Activated CD4-positive, alpha-beta memory T cell treated with anti-CD3 and anti-CD28 coated beads for 36 hours (primary cell): ENCODE data around the gene FASTKD3. TPM values are rescaled to one million over a fixed set of nuclear protein-coding genes. Genes with fewer than 3 reads are reported as not detected.

Experiments used
- CTCF ChIA-PET: fragments of 350-600 bp; sonication (Branson Sonifier 250); formaldehyde crosslinking; loops from one replicate; lab custom pipeline; 2021; ENCODE audit warnings: antibody characterized with exemption, inconsistent platforms; lab: Charles Lee
- POLR2A ChIA-PET: fragments of 350-600 bp; sonication (Branson Sonifier 250); formaldehyde crosslinking; loops from one replicate; lab custom pipeline; 2021; ENCODE audit warnings: antibody characterized with exemption; lab: Charles Lee
- DNase-seq: peaks from one replicate; pipeline ENCODE4 v3.0.0-alpha.2; 2020
- H3K27ac Mint-ChIP-seq: one replicate; pipeline ENCODE4 v1.8.0; 2021; ENCODE audit warnings: mixed read lengths
- H3K27me3 Mint-ChIP-seq: one replicate; pipeline ENCODE4 v1.8.0; 2021; ENCODE audit warnings: mixed read lengths
- H3K36me3 Mint-ChIP-seq: one replicate; pipeline ENCODE4 v1.8.0; 2021; ENCODE audit warnings: mixed read lengths
- H3K4me1 Mint-ChIP-seq: one replicate; pipeline ENCODE4 v1.8.0; 2021; ENCODE audit warnings: low read depth, mixed read lengths
- H3K4me3 Mint-ChIP-seq: one replicate; pipeline ENCODE4 v1.8.0; 2021; ENCODE audit warnings: mild to moderate bottlenecking, mixed read lengths
- H3K9me3 Mint-ChIP-seq: one replicate; pipeline ENCODE4 v1.8.0; 2021; ENCODE audit warnings: mixed read lengths
- intact Hi-C: fragments of 100-400 bp; cut with micrococcal nuclease; formaldehyde crosslinking; loops from one replicate; pipeline ENCODE4 v1.15.1; 2023
- total RNA-seq, 2 experiments: library from RNA; stranded (reverse); gene quantifications; one replicate each; pipeline ENCODE4 v1.2.3, GENCODE V29; 2021

Gene FASTKD3
- total RNA-seq, 2 experiments from 2014 or later = 6.9 to 7.5 TPM

- Mint-ChIP-seq H3K4me3 (no peak overlapping the region), H3K27me3 (no peaks in the 10 kb centered on the region), H3K36me3 (peaks cover 61% of the 10 kb centered on the region), H3K4me1 (peaks cover 64% of the 10 kb centered on the region), H3K27ac (no peak overlapping the region), H3K9me3 (no peaks in the 10 kb centered on the region)
- ChIA-PET CTCF (interaction anchor here (1.2 to 2.9 kb wide), 3 partner anchors 8 to 20 kb away, joined by 4 to 19 read pairs (median 5); no protein-coding TSS in a partner anchor), POLR2A (interaction anchor here (0.9 to 1.8 kb wide), 3 partner anchors 8 to 18 kb away, joined by 4 to 5 read pairs (median 5); partner anchors contain the start of genes FASTKD3 and MTRR)
- DNase-seq = no peak
- intact Hi-C loops = loop anchor here (1.0 to 10.0 kb wide), 5 partner anchors 9 to 1383 kb away; partner anchors contain the start of genes FASTKD3 and MTRR
Observed at GRCh38 chr5:7877851-7878250, 9.0 kb upstream of the FASTKD3 start.

GRCh38 chr5:7876867-7877266 lies 8.0 kb upstream of the FASTKD3 start:
- CTCF ChIA-PET = interaction anchor here (1.2 to 2.9 kb wide), 3 partner anchors 10 to 19 kb away, joined by 3 to 19 read pairs (median 5); no protein-coding TSS in a partner anchor
- POLR2A ChIA-PET = interaction anchor here (1.0 to 1.8 kb wide), 3 partner anchors 12 to 19 kb away, joined by 3 to 5 read pairs (median 5); no protein-coding TSS in a partner anchor
- Mint-ChIP-seq H3K9me3 (no peaks in the 10 kb centered on the region), H3K4me3 (no peak overlapping the region), H3K36me3 (peaks cover 60% of the 10 kb centered on the region), H3K27me3 (no peaks in the 10 kb centered on the region), H3K4me1 (peaks cover 70% of the 10 kb centered on the region), H3K27ac (no peak overlapping the region)
- intact Hi-C loops = loop anchor here (10.0 kb wide), 2 partner anchors 578 to 1382 kb away; no protein-coding TSS in a partner anchor
- peak; percentile 64 for DNase-seq

- ChIA-PET CTCF (interaction anchor here (1.2 kb wide), 1 partner anchor 12 kb away, joined by 5 read pairs; no protein-coding TSS in a partner anchor), POLR2A (no interaction called here)
- intact Hi-C loops = loop anchor here (10.0 kb wide), 2 partner anchors 580 to 1380 kb away; no protein-coding TSS in a partner anchor
Observed at GRCh38 chr5:7875151-7875550, 6.3 kb upstream of the FASTKD3 start.

GRCh38 chr5:7874639-7875038 lies 5.8 kb upstream of the FASTKD3 start:
- POLR2A ChIA-PET = no interaction called here
- no peak overlapping the region for H3K27ac Mint-ChIP-seq
- intact Hi-C loops = loop anchor here (5.0 to 10.0 kb wide), 3 partner anchors 580 to 1497 kb away; partner anchors contain the start of gene MED10
- H3K9me3 Mint-ChIP-seq = no peaks in the 10 kb centered on the region
- CTCF ChIA-PET = interaction anchor here (1.2 kb wide), 1 partner anchor 12 kb away, joined by 5 read pairs; no protein-coding TSS in a partner anchor
- H3K4me3 Mint-ChIP-seq = no peak overlapping the region
- no peak for DNase-seq
- H3K27me3 Mint-ChIP-seq = no peaks in the 10 kb centered on the region
- peaks cover 52% of the 10 kb centered on the region for H3K36me3 Mint-ChIP-seq
- H3K4me1 Mint-ChIP-seq = peaks cover 82% of the 10 kb centered on the region

More at GRCh38 chr5:7875151-7875550, 6.3 kb upstream of the FASTKD3 start:
- no peak for DNase-seq
- no peak overlapping the region for H3K4me3 Mint-ChIP-seq
- peaks cover 79% of the 10 kb centered on the region for H3K4me1 Mint-ChIP-seq
- H3K36me3 Mint-ChIP-seq = peaks cover 52% of the 10 kb centered on the region
- no peaks in the 10 kb centered on the region for H3K9me3 Mint-ChIP-seq
- H3K27ac Mint-ChIP-seq = no peak overlapping the region
- H3K27me3 Mint-ChIP-seq = no peaks in the 10 kb centered on the region

- Mint-ChIP-seq H3K4me1 (peaks cover 74% of the 10 kb centered on the region), H3K36me3 (peaks cover 43% of the 10 kb centered on the region)
- intact Hi-C loops = loop anchor here (1.0 to 10.0 kb wide), 4 partner anchors 582 to 1496 kb away; partner anchors contain the start of gene MED10
Observed at GRCh38 chr5:7873216-7873615, 4.4 kb upstream of the FASTKD3 start.

GRCh38 chr5:7872517-7873130 lies 3.8 kb upstream of the FASTKD3 start:
- no peaks in the 10 kb centered on the region for H3K9me3 Mint-ChIP-seq
- peaks cover 37% of the 10 kb centered on the region for H3K36me3 Mint-ChIP-seq
- CTCF ChIA-PET = interaction anchor here (1.0 to 3.0 kb wide), 4 partner anchors 9 to 15 kb away, joined by 3 to 24 read pairs (median 4); no protein-coding TSS in a partner anchor
- intact Hi-C loops = loop anchor here (1.0 to 10.0 kb wide), 4 partner anchors 582 to 1495 kb away; partner anchors contain the start of gene MED10
- H3K27ac Mint-ChIP-seq = peak overlapping the region; percentile 75
- peak; percentile 24 for DNase-seq
- no peaks in the 10 kb centered on the region for H3K27me3 Mint-ChIP-seq
- H3K4me3 Mint-ChIP-seq = peak overlapping the region; percentile 12
- POLR2A ChIA-PET = interaction anchor here (1.5 kb wide), 1 partner anchor 17 kb away, joined by 4 read pairs; no protein-coding TSS in a partner anchor
- peaks cover 74% of the 10 kb centered on the region for H3K4me1 Mint-ChIP-seq

More at GRCh38 chr5:7873216-7873615, 4.4 kb upstream of the FASTKD3 start:
- DNase-seq = peak; percentile 74
- Mint-ChIP-seq H3K27me3 (no peaks in the 10 kb centered on the region), H3K4me3 (peak overlapping the region; percentile 12), H3K27ac (peak overlapping the region; percentile 75), H3K9me3 (no peaks in the 10 kb centered on the region)
- ChIA-PET CTCF (interaction anchor here (1.0 to 3.0 kb wide), 3 partner anchors 13 to 15 kb away, joined by 3 to 24 read pairs (median 3); no protein-coding TSS in a partner anchor), POLR2A (interaction anchor here (1.5 kb wide), 1 partner anchor 16 kb away, joined by 4 read pairs; no protein-coding TSS in a partner anchor)

- intact Hi-C loops = loop anchor here (5.0 to 10.0 kb wide), 3 partner anchors 583 to 1494 kb away; partner anchors contain the start of gene MED10
- Mint-ChIP-seq H3K4me1 (peaks cover 77% of the 10 kb centered on the region), H3K36me3 (peaks cover 37% of the 10 kb centered on the region), H3K27ac (peak overlapping the region; percentile 20), H3K27me3 (no peaks in the 10 kb centered on the region), H3K9me3 (no peaks in the 10 kb centered on the region), H3K4me3 (no peak overlapping the region)
- CTCF ChIA-PET = interaction anchor here (0.6 to 3.0 kb wide), 3 partner anchors 10 to 1106 kb away, joined by 5 to 24 read pairs (median 5); no protein-coding TSS in a partner anchor
- POLR2A ChIA-PET = no interaction called here
- DNase-seq = no peak
Observed at GRCh38 chr5:7871653-7872052, 2.8 kb upstream of the FASTKD3 start.

- peaks cover 75% of the 10 kb centered on the region for H3K4me1 Mint-ChIP-seq
- POLR2A ChIA-PET = interaction anchor here (0.8 to 2.8 kb wide), 4 partner anchors 9 to 1140 kb away, joined by 3 to 12 read pairs (median 8); no protein-coding TSS in a partner anchor
- peak overlapping the region; percentile 94 for H3K4me3 Mint-ChIP-seq
- intact Hi-C loops = loop anchor here (1.0 to 10.0 kb wide), 8 partner anchors 9 to 1492 kb away; partner anchors contain the start of genes MED10, NSUN2, SRD5A1 and TENT4A
- CTCF ChIA-PET = interaction anchor here (0.8 to 3.0 kb wide), 5 partner anchors 9 to 53 kb away, joined by 3 to 21 read pairs (median 5); no protein-coding TSS in a partner anchor
- no peaks in the 10 kb centered on the region for H3K9me3 Mint-ChIP-seq
- H3K36me3 Mint-ChIP-seq = peaks cover 31% of the 10 kb centered on the region
- H3K27ac Mint-ChIP-seq = peak overlapping the region; percentile 80
- no peaks in the 10 kb centered on the region for H3K27me3 Mint-ChIP-seq
- peak; percentile 67 for DNase-seq
Observed at GRCh38 chr5:7869474-7870136, 774 bp upstream of the FASTKD3 start.

GRCh38 chr5:7868427-7868772 lies 431 bp downstream of the FASTKD3 start:
- DNase-seq = no peak
- H3K4me1 Mint-ChIP-seq = peaks cover 67% of the 10 kb centered on the region
- intact Hi-C loops = loop anchor here (2.0 to 5.0 kb wide), 2 partner anchors 26 to 1156 kb away; partner anchors contain the start of gene TENT4A

GRCh38 chr5:7867260-7867659 lies 1.6 kb downstream of the FASTKD3 start:
- Mint-ChIP-seq H3K9me3 (no peaks in the 10 kb centered on the region), H3K36me3 (peaks cover 31% of the 10 kb centered on the region), H3K27ac (no peak overlapping the region), H3K27me3 (no peaks in the 10 kb centered on the region), H3K4me1 (peaks cover 57% of the 10 kb centered on the region), H3K4me3 (peak overlapping the region; percentile 27)
- ChIA-PET CTCF (interaction anchor here (0.7 kb wide), 1 partner anchor 19 kb away, joined by 5 read pairs; no protein-coding TSS in a partner anchor), POLR2A (no interaction called here)
- DNase-seq = no peak
- intact Hi-C loops = loop anchor here (5.0 kb wide), 1 partner anchor 1155 kb away; the partner anchor contains the start of gene TENT4A

More at GRCh38 chr5:7868427-7868772, 431 bp downstream of the FASTKD3 start:
- no peaks in the 10 kb centered on the region for H3K27me3 Mint-ChIP-seq
- peak overlapping the region; percentile 94 for H3K4me3 Mint-ChIP-seq
- ChIA-PET POLR2A (interaction anchor here (0.7 to 2.8 kb wide), 4 partner anchors 8 to 10 kb away, joined by 3 to 12 read pairs (median 8); no protein-coding TSS in a partner anchor), CTCF (interaction anchor here (1.0 to 3.0 kb wide), 4 partner anchors 9 to 1038 kb away, joined by 3 to 21 read pairs (median 7); no protein-coding TSS in a partner anchor)
- H3K36me3 Mint-ChIP-seq = peaks cover 32% of the 10 kb centered on the region
- peak overlapping the region; percentile 80 for H3K27ac Mint-ChIP-seq
- no peaks in the 10 kb centered on the region for H3K9me3 Mint-ChIP-seq

- Mint-ChIP-seq H3K27ac (no peak overlapping the region), H3K4me3 (no peak overlapping the region), H3K36me3 (peaks cover 30% of the 10 kb centered on the region), H3K4me1 (peaks cover 46% of the 10 kb centered on the region), H3K27me3 (no peaks in the 10 kb centered on the region), H3K9me3 (no peaks in the 10 kb centered on the region)
- no peak for DNase-seq
- POLR2A ChIA-PET = no interaction called here
- intact Hi-C loops = loop anchor here (5.0 kb wide), 1 partner anchor 1154 kb away; the partner anchor contains the start of gene TENT4A
- CTCF ChIA-PET = no interaction called here
Observed at GRCh38 chr5:7866196-7866595, 2.6 kb downstream of the FASTKD3 start.
